HL-60 (cell line): Measurements from ENCODE around the gene ADD1.

Source experiments
- CTCF ChIP-seq: IDR thresholded peaks from one replicate; pipeline ENCODE4 v1.5.1; 2011; ENCODE audit warnings: low read length, control low read depth, inconsistent platforms; ENCODE audit not compliant: insufficient read depth
- GABPA ChIP-seq: IDR thresholded peaks from 2 replicates; pipeline ENCODE4 v1.6.1; 2012; ENCODE audit warnings: low read depth
- POLR2AphosphoS5 ChIP-seq: IDR thresholded peaks from 2 replicates; pipeline ENCODE4 v1.6.1; 2012; ENCODE audit warnings: low read depth
- REST ChIP-seq: IDR thresholded peaks from 2 replicates; pipeline ENCODE4 v1.6.1; 2012; ENCODE audit warnings: low read depth; ENCODE audit not compliant: insufficient replicate concordance

GRCh38 chr4:2878346-2878745 lies 34.7 kb downstream of the ADD1 start:
- TF ChIP-seq CTCF, result no peak
- no peak for TF ChIP-seq REST
- TF ChIP-seq POLR2AphosphoS5, result no peak
- TF ChIP-seq GABPA, result no peak
